ENCODE measurements around the gene FARSA.
A peak's percentile ranks its signal among the peaks of the same experiment; 100 is the strongest.
"Not testable (repeated sequence)": the region's sequence is repeated elsewhere in the genome, so short reads cannot be mapped to it uniquely, and the experiment has no call there.

Gene FARSA

GRCh38 chr19:12953799-12954611, 20.5 kb upstream of the FARSA start:
- DNase-seq (ENCODE audit: low spot score): no peak

- DNase-seq (ENCODE audit: low spot score): peak; percentile 81
Observed at GRCh38 chr19:12953138-12953798, 19.8 kb upstream of the FARSA start.

- no peak for DNase-seq (ENCODE audit: low spot score)
Observed at GRCh38 chr19:12952488-12953137, 19.1 kb upstream of the FARSA start.

- DNase-seq (ENCODE audit: low spot score): not testable (repeated sequence)
Observed at GRCh38 chr19:12952050-12952449, 18.5 kb upstream of the FARSA start.

GRCh38 chr19:12949363-12950283, 16.1 kb upstream of the FARSA start:
- no peak for DNase-seq (ENCODE audit: low spot score)

GRCh38 chr19:12948612-12949362, 15.3 kb upstream of the FARSA start:
- DNase-seq (ENCODE audit: low spot score): no peak

- no peak for DNase-seq (ENCODE audit: low spot score)
Observed at GRCh38 chr19:12947702-12948611, 14.4 kb upstream of the FARSA start.

- no peak for DNase-seq (ENCODE audit: low spot score)
Observed at GRCh38 chr19:12946731-12947496, 13.4 kb upstream of the FARSA start.

GRCh38 chr19:12946092-12946721, 12.7 kb upstream of the FARSA start:
- DNase-seq (ENCODE audit: low spot score): no peak

- peak; percentile 87 for DNase-seq (ENCODE audit: low spot score)
Observed at GRCh38 chr19:12945479-12946091, 12.1 kb upstream of the FARSA start, which contains the start of gene RAD23A. TSS of gene RAD23A (plus strand) at chr19:12945862. CDS start at chr19:12945949, 87 bp downstream.

GRCh38 chr19:12944104-12944674, 10.7 kb upstream of the FARSA start:
- DNase-seq (ENCODE audit: low spot score): no peak

GRCh38 chr19:12943437-12944044, 10.0 kb upstream of the FARSA start:
- no peak for DNase-seq (ENCODE audit: low spot score)

GRCh38 chr19:12940897-12941296, 7.4 kb upstream of the FARSA start:
- DNase-seq (ENCODE audit: low spot score): no peak

- DNase-seq (ENCODE audit: low spot score): no peak
Observed at GRCh38 chr19:12939975-12940423, 6.5 kb upstream of the FARSA start.

- no peak for DNase-seq (ENCODE audit: low spot score)
Observed at GRCh38 chr19:12938779-12939601, 5.5 kb upstream of the FARSA start.

Measured in globus pallidus (tissue), 1 donor.